NCI-H2196 treated with DMSO at 0.1 percent for 48 hours (cell line): Measurements from ENCODE around the gene MIOX.
A peak's percentile ranks its signal among the peaks of the same experiment; 100 is the strongest.

Experiments
- DNase-seq: peaks from one replicate; lab custom pipeline; 2025; ENCODE audit not compliant: unreplicated experiment; lab: John Stamatoyannopoulos, UW

The MIOX gene

DNA sequence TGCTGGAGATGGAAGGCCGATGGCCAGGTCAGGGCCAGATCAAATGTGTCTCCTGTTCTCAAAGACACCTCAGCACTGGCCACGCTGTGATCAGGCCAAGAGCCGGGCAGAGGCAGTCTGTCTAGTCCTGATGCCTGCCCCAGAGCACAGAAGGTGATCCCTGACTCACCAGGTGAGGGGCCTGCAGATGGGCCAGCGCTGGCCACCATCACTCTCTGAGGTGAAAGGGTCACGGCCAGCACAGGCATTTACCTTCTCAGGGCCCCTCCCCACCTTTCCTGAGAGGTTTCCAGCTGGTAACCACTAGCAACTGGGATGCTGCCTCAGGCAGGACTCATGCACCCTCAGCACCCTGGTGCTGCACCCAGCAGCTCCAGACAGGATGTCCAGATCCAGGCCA, 14.7 kb upstream of the MIOX start:
- DNase-seq: no peak

DNA sequence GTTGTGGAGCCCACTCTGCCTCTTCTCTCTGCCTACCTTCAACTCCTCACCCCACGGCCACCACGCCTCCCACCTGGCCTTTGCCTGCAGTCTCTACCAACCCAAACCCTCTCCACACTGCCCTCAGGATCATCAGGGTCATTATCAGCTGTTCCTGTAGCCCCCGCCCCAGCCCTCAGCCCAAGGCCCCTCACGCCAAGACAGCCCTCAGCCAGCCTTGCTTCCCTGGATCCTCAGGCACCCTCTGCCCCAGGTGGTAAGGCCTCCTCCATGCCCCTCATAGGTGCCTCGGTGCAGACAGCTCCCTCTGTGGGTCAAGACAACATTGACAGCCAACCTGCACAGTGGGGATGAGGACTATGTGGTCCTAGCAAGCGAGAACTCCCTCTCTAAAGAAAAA, 13.6 kb upstream of the MIOX start:
- DNase-seq: no peak

DNA sequence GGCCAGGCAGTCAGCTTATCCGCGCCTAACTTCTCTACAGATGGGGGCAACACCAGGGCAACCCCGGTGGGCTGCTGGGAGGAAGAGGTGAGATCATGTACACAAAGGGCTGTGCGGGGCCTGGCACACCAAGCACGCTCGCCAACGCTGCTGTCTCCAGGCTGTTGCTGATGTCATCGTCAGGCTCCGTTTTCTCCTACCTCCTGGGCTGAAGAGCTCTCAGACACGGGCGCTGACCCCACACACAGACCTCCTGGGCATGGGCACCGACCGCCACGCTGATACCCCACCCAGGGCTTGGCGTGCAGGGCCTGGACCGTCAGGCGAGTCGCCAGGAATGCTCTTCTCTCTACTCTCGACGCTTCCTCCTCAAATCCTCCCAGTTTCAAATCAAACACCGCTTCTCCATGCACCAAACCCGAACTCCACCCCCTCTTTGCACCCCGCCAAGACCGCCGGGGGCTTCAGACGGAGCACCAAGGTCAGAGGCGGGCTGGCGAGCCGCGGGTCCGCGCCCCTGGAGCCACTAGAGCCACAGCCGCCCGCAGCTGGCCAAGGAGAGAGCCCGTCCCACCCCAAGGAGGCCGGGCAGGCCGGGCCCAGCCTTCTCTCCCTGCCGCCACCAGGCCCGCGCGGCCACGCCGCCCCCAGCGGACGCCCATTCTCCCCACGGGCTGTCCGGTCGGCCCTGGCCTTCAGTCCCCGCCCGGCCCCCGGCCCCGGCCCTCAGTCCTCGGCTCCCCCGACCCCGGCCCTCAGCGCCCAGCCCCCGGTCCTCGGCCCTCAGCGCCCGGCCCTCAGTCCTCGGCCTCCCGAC, 12.6 kb upstream of the MIOX start:
- no peak for DNase-seq

DNA sequence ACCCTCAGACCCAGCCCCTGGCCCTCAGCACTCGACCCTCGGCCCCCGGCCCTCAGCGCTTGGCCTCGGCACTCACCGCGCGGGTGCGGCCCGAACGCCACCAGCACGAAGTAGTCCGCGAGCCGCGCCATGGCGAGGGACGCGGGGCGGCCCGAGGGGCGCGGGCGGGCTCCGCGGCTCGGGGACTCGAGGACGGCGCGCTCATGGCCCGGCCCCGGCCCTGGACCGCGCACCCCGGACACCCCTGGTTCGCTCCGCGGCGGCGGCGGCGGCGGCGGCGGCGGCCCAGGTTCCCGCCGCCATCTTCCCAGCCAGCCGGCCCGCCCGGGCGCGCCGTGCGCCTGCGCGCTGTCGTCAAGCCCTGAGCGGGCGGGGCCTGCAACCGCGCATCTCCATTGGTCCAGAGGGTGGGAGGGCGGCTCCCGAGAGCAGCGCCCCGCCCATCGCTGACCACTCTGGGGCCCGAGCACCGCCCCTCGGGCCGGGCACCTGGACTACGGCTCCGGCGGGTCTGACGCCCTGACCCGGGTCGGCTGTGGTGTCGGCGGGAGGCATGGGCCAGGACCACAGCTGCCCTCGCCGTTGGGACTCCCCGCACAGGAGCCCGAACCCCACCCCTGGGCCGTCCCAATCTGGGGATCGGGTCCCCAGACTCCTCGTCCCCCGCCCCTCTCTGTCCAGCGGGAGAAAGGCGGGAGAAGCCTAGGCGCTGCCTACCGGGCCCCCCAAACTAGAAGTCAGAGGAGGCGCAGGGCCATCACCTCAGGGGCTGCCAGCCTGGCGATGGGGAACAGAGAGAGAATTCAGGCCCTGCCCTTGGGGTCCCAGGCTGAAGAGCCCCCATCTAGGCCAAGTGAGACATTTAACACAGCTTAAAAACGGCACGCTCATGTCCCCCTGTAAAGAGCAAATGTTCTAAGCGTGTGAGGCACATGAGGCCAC, 11.7 kb upstream of the MIOX start, which contains the start of gene SBF1:
TSS of gene SBF1 (minus strand) at position 326 of the 942 bp plus-strand sequence. CDS start at position 131, 195 bp downstream.
- peak; percentile 66 for DNase-seq

DNA sequence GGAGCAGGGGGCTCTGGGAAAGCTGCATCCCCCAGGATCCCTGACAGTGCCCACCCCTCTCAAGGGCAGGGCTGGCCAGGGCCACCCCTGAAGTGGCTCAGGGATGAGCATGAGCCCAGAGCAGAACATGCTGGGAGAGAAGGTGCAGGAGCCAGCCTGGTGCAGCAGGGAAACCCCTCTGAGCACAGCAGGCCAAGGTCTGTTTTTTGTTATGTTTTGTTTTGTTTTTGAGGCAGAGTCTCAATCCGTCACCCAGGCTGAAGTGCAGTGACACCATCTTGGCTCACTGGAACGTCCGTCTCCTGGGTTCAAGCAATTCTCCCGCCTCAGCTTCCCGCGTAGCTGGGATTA, 11.0 kb upstream of the MIOX start:
- DNase-seq: no peak

DNA sequence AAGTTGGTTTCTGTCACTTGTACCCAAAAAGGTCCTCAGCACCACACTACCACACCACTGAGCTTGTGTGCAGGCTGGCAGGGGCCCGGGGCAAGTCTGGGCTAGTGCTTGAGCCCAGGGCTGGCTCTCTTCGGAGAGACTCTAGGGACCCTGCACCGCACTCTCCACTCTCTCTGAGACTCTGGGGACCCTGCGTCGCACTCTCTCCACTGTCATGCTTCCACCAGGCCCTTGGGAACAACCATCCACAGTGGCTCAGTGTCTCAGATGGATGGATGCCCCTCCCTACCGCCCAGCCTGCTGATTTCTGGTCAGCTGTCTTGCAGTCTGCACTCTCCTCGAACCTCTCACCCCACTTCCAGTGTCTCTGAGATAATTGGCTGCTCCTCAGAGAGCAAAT, 9.8 kb upstream of the MIOX start:
- DNase-seq: no peak

DNA sequence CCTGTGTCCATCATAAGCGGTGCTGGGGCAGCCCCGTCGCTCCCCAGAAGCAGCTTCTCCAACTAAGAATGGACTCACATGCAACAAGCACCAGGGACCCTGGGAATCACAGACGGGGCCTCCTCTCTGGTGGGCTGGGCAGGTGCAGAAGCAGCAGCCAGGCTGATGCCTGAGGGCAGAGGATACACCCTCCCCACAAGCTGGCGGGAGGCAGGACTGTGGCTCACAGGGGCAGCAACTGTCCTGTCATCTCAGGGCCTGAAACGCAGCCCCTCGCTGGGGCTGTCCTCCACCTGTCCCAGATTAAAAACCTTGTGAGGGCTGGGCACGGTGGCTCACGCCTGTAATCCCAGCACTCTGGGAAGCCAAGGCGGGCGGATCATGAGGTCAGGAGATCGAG, 8.7 kb upstream of the MIOX start:
- DNase-seq: no peak

DNA sequence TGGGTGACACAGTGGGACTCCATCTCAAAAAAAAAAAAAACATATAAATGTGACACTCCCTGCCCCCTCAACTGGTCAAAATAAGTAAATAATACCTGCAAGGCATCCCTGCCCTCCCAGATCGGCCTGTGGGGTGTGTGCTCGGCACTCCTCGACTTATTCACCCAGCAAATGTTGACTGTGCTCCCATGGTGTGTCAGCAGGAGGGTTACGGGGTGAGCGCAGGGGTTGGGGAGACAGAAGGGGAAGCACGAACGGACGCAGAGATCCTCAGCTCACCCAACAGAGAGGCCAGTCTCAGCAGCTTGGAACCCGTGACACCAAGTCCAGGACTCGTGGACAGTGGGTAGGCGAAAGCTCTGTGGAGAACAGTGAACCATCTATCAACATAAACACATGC, 6.9 kb upstream of the MIOX start:
- DNase-seq: no peak

DNA sequence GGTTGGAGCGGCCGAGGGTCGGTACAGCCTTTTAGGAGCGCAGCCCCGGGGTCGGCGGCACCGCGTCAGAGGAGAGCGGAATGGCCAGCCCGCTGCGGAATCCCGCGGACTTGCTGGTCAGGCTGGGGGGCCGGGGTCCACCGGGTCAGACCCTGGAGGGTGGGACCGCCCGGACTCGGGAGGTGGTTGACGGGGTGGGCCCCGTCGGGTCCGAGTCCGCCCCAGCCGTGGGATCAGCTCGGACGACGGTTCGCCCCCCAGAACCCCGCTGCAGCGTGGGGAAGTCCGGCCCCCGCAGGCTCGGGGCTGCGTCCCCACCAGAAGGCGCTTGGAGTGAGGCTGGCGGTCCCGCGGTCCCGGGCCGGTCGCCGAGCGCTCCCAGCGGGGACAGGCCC, 5.6 kb upstream of the MIOX start:
- no peak for DNase-seq

DNA sequence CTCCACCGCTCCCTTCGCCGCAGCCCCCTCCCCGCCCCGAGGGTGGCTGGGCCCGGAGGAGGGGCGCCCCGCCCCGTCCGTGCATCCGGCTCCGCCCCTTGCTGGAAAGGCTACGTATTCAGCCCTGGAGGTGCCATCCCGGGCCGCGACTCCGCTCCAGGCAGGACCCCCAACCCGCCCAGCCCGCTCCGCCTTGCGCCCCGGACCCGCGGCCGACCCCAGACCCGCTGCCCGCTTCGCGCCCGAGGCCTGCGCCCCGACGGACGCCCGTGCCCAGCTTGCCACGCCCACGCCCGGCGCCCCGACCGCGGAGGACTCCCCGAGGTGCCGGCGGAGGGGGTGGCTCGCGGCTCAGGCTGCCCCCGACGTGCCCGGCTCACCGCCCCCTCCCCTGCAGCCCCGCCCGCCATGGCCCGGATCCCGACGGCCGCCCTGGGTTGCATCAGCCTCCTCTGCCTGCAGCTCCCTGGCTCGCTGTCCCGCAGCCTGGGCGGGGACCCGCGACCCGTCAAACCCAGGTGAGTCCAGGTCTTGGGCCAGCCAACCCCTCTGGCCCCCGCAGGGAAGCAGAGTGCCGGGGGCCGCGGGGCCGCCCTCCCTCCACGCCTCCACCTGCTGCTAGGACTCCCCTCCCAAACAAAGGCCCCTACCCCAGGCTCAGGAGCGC, 5.1 kb upstream of the MIOX start, which contains the start of gene ADM2:
TSS of gene ADM2 (plus strand) at position 104 of the 667 bp plus-strand sequence. CDS start at position 409, 305 bp downstream.
- no peak for DNase-seq

DNA sequence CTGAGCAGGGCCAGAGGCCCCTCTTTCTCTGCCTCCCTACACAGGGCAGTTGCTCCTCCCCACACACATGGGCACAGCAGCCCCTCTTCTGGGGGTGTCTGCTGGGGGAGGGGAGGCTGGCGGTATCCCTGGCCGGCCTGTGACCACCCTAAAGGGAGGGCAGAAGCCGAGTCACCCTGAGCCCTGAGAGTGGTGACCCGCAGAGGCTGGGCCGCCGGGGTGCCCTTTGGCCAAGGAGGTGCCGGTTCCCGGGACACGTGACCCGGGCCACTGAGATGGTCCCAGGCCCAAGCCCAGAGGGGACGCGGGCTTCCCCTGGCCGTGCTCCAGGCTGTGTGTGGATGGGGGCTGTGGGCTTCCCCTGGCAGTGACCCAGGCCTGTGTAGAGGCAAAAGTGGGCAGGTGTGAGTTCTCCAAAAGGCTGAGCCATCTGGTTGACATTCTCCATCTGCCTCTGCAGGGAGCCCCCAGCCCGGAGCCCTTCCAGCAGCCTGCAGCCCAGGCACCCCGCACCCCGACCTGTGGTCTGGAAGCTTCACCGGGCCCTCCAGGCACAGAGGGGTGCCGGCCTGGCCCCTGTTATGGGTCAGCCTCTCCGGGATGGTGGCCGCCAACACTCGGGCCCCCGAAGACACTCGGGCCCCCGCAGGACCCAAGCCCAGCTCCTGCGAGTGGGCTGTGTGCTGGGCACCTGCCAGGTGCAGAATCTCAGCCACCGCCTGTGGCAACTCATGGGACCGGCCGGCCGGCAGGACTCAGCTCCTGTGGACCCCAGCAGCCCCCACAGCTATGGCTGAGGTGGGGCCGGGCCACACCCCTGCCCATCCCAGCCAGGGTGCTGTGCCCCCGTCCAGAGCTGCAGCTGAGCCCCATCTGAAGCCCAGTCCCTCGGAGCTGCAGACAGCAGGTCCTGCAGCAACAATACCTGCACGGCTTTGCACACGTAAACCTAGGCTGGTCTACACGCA, 4.3 kb upstream of the MIOX start:
- DNase-seq: no peak

DNA sequence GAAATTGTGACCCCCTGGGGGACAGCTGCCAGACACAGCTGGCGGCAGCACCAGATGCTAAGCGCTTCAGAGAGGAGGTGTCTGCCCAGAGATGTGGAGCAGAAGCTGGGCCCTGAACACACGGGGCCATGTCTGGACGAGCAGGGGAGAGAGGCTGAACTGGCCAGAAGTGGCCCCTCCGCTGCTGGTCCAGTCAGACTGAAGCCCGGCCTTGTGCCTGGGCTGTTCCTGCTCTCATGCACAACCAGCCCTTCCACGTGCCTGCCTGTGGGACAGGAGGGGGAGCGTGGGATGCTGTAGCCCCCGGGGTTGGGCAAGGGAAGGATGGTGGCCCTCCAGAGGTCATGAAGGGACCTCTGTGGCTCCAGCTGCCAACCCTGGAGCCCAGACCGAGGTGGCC, 3.6 kb upstream of the MIOX start:
- no peak for DNase-seq

DNA sequence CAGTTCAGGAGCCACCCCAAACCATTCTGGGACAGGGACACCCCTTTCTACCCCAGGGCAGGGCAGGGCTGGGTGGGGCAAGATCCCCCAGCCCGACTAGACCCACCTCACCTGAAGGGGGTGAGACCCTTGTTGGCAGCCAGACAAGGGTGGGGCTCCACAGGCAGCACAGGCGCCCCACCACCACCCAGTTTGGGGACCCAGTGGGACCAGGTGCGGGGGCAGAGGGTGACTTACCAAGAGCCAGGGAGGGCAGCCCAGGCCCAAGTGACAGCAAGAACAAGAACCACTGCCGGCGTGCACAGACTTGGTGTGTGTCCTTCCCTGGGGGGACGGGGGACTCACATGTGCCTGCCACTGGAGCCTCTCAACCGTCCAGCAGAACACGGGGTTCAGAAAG, 3.1 kb upstream of the MIOX start:
- no peak for DNase-seq

DNA sequence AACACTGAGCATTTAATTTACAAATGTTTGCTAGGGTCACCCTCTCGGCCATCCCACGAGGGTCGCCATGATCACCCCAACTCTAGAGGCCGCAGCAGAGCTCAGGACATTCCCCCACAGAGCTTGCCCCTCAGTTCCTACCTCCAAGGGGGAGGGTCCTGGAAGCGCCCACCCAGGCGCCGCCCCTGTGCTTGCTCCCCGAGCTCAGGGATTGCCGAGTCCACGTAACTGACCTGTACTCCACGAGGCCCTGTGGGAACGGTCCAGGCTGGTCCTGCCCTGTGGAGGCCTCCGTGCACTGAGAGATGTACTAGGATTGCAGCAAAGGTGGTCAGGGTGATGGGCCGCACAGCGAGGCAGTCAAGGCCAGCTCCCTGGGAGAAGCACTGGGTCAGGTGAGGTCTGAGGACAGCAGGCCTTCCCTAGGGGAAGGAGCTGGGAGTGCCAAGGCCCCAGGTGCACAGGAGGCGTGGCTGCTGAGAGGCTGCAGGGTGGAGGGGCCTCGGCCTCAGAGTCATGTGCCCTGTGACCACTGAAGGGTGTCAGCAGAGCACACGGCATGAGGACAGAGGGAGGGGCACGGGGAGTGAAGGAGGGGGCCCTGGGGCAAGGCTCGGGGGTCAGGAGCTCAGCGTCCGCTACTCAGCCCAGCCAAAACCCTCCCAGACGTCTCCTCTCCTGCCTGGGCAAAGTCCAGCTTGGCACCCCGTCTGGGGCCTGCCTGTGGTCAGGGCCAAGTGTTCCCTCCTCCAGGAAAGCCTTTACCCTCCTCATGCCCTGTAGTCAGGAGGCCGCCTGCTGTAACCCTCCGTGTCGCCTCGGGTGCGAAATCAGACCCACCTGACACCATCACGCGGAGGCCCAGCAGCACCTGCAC, 2.4 kb upstream of the MIOX start:
- DNase-seq: no peak

DNA sequence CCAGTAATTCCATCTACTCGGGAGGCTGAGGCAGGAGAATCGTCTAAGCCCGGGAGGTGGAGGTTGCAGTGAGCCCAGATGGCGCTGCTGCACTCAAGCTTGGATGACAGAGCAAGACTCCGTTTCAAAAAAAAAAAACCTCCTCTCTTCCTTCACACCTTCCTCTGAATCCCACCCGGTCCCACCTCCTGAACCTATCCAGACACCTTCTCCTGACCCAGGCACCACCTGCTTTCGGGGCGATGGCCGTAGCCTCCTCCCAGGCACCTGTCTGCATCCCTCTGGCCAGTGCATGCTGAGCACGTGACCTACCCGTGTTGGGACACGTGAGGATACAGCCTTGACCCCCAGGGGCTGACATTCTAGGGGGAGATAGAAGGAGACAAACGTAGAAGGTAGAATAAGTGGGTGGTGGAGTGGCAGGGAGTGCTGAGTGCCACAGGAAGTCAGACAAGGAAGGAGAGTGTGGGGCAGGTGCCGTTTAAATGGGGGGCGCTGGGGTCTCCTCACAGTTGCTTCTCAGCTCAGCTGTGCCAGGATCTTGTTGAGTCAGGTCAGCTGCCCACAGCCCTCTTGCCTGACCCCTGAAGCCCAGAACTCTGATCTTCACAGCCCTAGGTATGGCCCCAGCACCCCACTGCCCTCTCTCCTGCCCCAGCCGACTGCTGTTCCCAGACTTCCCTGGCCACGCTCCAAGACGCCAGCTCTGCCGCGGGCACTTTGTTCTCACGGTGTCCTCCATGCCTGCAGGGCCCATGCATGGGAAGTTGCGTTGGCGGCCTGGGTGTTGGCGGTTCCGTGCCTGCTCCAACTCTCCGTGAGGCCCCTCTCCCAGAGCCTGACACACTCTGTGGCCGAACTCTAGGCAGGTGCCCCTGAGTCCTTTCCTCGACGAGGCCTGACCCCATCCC, 1.2 kb upstream of the MIOX start:
- no peak for DNase-seq

DNA sequence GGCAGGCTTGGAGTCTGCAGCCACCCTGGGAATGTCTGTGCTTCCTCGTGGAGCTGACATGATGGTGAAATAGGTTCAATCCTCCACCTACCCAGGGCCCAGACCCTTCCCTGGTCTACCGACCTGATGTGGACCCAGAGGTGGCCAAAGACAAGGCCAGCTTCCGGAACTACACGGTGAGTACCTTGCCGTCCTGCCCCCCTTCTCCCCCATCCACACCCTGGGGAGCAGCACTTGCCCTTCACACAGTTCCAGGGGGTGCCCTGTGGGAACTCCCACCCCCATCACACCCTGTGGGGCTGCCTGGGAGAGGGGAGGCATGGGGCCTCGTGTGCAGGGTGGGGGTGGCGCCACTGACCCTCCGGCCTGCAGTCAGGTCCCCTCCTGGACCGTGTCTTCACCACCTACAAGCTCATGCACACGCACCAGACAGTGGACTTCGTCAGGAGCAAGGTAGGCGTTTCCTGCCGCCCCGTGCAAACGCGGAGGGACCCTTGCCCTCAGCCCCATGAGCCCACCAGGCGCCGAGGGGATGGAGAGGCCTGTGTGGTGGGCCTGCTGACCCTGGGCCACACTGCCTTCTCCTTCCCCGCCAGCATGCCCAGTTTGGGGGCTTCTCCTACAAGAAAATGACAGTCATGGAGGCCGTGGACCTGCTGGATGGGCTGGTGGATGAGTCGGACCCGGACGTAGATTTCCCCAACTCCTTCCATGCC, 789 bp downstream of the MIOX start:
- no peak for DNase-seq

DNA sequence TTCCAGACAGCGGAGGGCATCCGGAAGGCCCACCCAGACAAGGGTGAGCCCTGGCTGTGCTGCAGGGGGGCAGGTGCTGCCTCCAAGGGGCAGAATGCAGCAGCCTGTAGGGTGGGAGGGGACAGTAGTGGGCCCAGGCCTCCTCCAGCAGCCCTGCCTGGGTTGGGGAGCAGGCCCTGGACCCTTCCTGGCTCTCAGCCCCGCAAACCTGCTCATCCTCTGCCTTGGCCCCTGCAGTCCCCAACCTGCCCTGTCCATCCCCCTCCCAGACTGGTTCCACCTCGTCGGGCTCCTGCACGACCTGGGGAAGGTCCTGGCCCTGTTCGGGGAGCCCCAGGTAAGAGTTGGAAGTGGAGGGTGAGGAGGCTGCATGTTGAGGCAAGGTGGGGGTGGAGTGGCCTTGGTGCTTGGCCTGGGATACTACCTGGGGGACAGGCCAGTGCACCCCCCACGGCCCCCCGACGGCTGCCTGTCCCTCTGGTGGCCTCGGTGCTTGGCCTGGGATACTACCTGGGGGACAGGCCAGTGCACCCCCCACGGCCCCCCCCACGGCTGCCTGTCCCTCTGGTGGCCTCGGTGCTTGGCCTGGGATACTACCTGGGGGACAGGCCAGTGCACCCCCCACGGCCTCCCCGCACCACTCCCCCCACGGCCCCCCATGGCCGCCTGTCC, 1.5 kb downstream of the MIOX start:
- DNase-seq: no peak
